Neuronal stem cell (in vitro differentiated cells): Measurements from ENCODE around the gene DLG2.
A peak's percentile ranks its signal among the peaks of the same experiment; 100 is the strongest.

Experiments
- DNase-seq: peaks from one replicate; pipeline ENCODE4 v3.0.0-alpha.2; 2013; ENCODE audit warnings: low spot score
- H2AFZ ChIP-seq: one replicate; pipeline ENCODE4 v1.6.1; 2013; ENCODE audit warnings: mild to moderate bottlenecking, low read length, inconsistent platforms
- H2AK5ac ChIP-seq: 2 replicates; pipeline ENCODE4 v1.6.1; 2013; ENCODE audit warnings: low read depth, mild to moderate bottlenecking, inconsistent platforms, low read length, moderate library complexity, mixed read lengths
- H2BK120ac ChIP-seq: 2 replicates; pipeline ENCODE4 v1.6.1; 2013; ENCODE audit warnings: low read depth, mild to moderate bottlenecking, inconsistent platforms, low read length, moderate library complexity, mixed read lengths
- H2BK12ac ChIP-seq: one replicate; pipeline ENCODE4 v1.6.1; 2013; ENCODE audit warnings: low read length, inconsistent platforms
- H2BK15ac ChIP-seq: 2 replicates; pipeline ENCODE4 v1.6.1; 2013; ENCODE audit warnings: mild to moderate bottlenecking, low read length, inconsistent platforms, mixed read lengths
- H2BK5ac ChIP-seq: one replicate; pipeline ENCODE4 v1.6.1; 2013; ENCODE audit warnings: inconsistent platforms, mild to moderate bottlenecking, low read length, moderate library complexity
- H3K14ac ChIP-seq: one replicate; pipeline ENCODE4 v1.6.1; 2013; ENCODE audit warnings: low read length, inconsistent platforms
- H3K18ac ChIP-seq: 2 replicates; pipeline ENCODE4 v1.6.1; 2013; ENCODE audit warnings: low read length, inconsistent platforms
- H3K23ac ChIP-seq: 2 replicates; pipeline ENCODE4 v1.6.1; 2013; ENCODE audit warnings: low read depth, mild to moderate bottlenecking, mixed read lengths, low read length, inconsistent platforms; ENCODE audit not compliant: poor library complexity
- H3K27ac ChIP-seq: replicated peaks from 3 replicates; pipeline ENCODE4 v1.5.1; 2013; ENCODE audit warnings: low read length, inconsistent platforms
- H3K27me3 ChIP-seq, 3 experiments: 2 replicates each; pipeline ENCODE4 v1.6.1; 2013; ENCODE audit warnings: low read length in 3 of 3, mild to moderate bottlenecking in 2 of 3, inconsistent platforms in 1 of 3, low read depth in 1 of 3, mixed read lengths in 1 of 3, moderate library complexity in 1 of 3; ENCODE audit not compliant: control insufficient read depth in 3 of 3, insufficient read depth in 3 of 3
- H3K36me3 ChIP-seq, 2 donors: replicated peaks in 1 of 2; 2 replicates each; pipeline ENCODE4 v1.6.1; 2013; ENCODE audit warnings: low read length in 2 of 2; ENCODE audit not compliant: control insufficient read depth in 2 of 2, insufficient read depth in 2 of 2
- H3K4ac ChIP-seq: 2 replicates; pipeline ENCODE4 v1.6.1; 2013; ENCODE audit warnings: inconsistent platforms, mild to moderate bottlenecking, low read length, moderate library complexity
- H3K4me1 ChIP-seq, 2 donors: 1 replicate in 1 of 2; 2 replicates in 1 of 2; pipeline ENCODE4 v1.6.1; 2013; ENCODE audit warnings: low read length in 2 of 2, low read depth in 1 of 2; ENCODE audit not compliant: control insufficient read depth in 2 of 2, insufficient read depth in 1 of 2
- H3K4me2 ChIP-seq: one replicate; pipeline ENCODE4 v1.6.1; 2013; ENCODE audit warnings: mild to moderate bottlenecking, low read length, inconsistent platforms; ENCODE audit not compliant: insufficient read depth, poor library complexity, severe bottlenecking
- H3K4me3 ChIP-seq, 2 donors: 2 replicates each; pipeline ENCODE4 v1.5.1; 2013; ENCODE audit warnings: low read length in 2 of 2, mild to moderate bottlenecking in 2 of 2, inconsistent platforms in 1 of 2, moderate library complexity in 1 of 2
- H3K79me1 ChIP-seq: one replicate; pipeline ENCODE4 v1.6.1; 2013; ENCODE audit warnings: low read depth, mild to moderate bottlenecking, inconsistent platforms, low read length, moderate library complexity
- H3K9ac ChIP-seq: one replicate; pipeline ENCODE4 v1.6.1; 2013; ENCODE audit warnings: mild to moderate bottlenecking, low read depth, low read length, inconsistent platforms; ENCODE audit not compliant: poor library complexity
- H3K9me3 ChIP-seq, 2 donors: replicated peaks in 1 of 2; 2 replicates each; pipeline versions ENCODE3 to v1.6.1; 2013; ENCODE audit warnings: low read length in 2 of 2, mild to moderate bottlenecking in 2 of 2, inconsistent platforms in 1 of 2, low read depth in 1 of 2, mixed read lengths in 1 of 2, moderate library complexity in 1 of 2; ENCODE audit not compliant: control insufficient read depth in 2 of 2, insufficient read depth in 1 of 2
- H4K8ac ChIP-seq: one replicate; pipeline ENCODE4 v1.6.1; 2013; ENCODE audit warnings: low read depth, mild to moderate bottlenecking, inconsistent platforms, low read length, moderate library complexity
- H4K91ac ChIP-seq: one replicate; pipeline ENCODE4 v1.6.1; 2013; ENCODE audit warnings: low read length, low read depth, mild to moderate bottlenecking, inconsistent platforms; ENCODE audit not compliant: poor library complexity
- WGBS, 2 donors: extraction: QIAGEN DNeasy Blood & Tissue Kit; methylation state at CpG; one replicate each; pipeline ENCODE4 v1.1.7; 2013; ENCODE audit warnings: missing lambda C conversion rate in 2 of 2, mixed read lengths in 1 of 2; ENCODE audit not compliant: insufficient read length in 2 of 2, insufficient replicate concordance in 1 of 2; ENCODE audit errors: extremely low coverage in 2 of 2; 5-methylcytosine and 5-hydroxymethylcytosine counted together

DLG2 gene

GRCh38 chr11:85589373-85589772 is 37.8 kb downstream of the DLG2 start:
- Histone ChIP-seq H4K8ac (no peak overlapping the region), H3K36me3 (no peaks in the 10 kb centered on the region), H3K9ac (no peak overlapping the region), H2BK12ac (no peak overlapping the region), H2AFZ (no peak overlapping the region), H3K27me3 (no peaks in the 10 kb centered on the region), H4K91ac (no peak overlapping the region), H3K23ac (peak overlapping the region; percentile 29), H2BK15ac (no peak overlapping the region), H3K9me3 (peaks cover 0 to 3% of the 10 kb centered on the region in 2 donors), H2AK5ac (no peak overlapping the region), H3K4ac (no peak overlapping the region), H3K27ac (no peak overlapping the region), H3K18ac (no peak overlapping the region), H3K79me1 (no peaks in the 10 kb centered on the region), H2BK120ac (no peak overlapping the region), H3K4me2 (no peak overlapping the region), H3K4me1 (peaks cover 0 to 6% of the 10 kb centered on the region in 2 donors), H2BK5ac (peak overlapping the region; percentile 2), H3K4me3 (no peak overlapping the region), H3K14ac (no peak overlapping the region)
- peak; percentile 4 for DNase-seq
- no CpG with 5 or more reads among the region's 3 CpGs for WGBS, 2 donors

- Histone ChIP-seq H2AK5ac (no peak overlapping the region), H3K14ac (no peak overlapping the region), H2BK15ac (no peak overlapping the region), H3K79me1 (no peaks in the 10 kb centered on the region), H3K9me3 (no peaks in the 10 kb centered on the region), H3K36me3 (no peaks in the 10 kb centered on the region), H3K4me2 (no peak overlapping the region), H3K4ac (no peak overlapping the region), H3K27me3 (no peaks in the 10 kb centered on the region), H2AFZ (no peak overlapping the region), H2BK12ac (no peak overlapping the region), H2BK120ac (no peak overlapping the region), H4K8ac (no peak overlapping the region), H3K23ac (no peak overlapping the region), H4K91ac (no peak overlapping the region), H3K18ac (no peak overlapping the region), H3K27ac (no peak overlapping the region), H3K4me1 (no peaks in the 10 kb centered on the region), H3K9ac (no peak overlapping the region), H3K4me3 (no peak overlapping the region), H2BK5ac (no peak overlapping the region)
- WGBS, 2 donors: no CpG with 5 or more reads among the region's 2 CpGs
- no peak for DNase-seq
Measured at GRCh38 chr11:85582111-85582510, 45.0 kb downstream of the DLG2 start.

- Histone ChIP-seq H3K9ac (no peak overlapping the region), H4K8ac (no peak overlapping the region), H3K4me3 (no peak overlapping the region), H3K36me3 (no peaks in the 10 kb centered on the region), H3K18ac (no peak overlapping the region), H3K23ac (no peak overlapping the region), H2AK5ac (no peak overlapping the region), H2BK15ac (no peak overlapping the region), H2BK5ac (no peak overlapping the region), H3K27ac (no peak overlapping the region), H3K27me3 (no peaks in the 10 kb centered on the region), H2AFZ (no peak overlapping the region), H3K4ac (no peak overlapping the region), H3K9me3 (no peaks in the 10 kb centered on the region), H3K79me1 (no peaks in the 10 kb centered on the region), H2BK12ac (no peak overlapping the region), H3K4me1 (no peaks in the 10 kb centered on the region), H4K91ac (no peak overlapping the region), H3K14ac (no peak overlapping the region), H2BK120ac (no peak overlapping the region), H3K4me2 (no peak overlapping the region)
- whole genome bisulfite sequencing, 2 donors: no CpG with 5 or more reads among the region's 1 CpG
- DNase-seq: no peak
Measured at GRCh38 chr11:85575388-85575787, 51.8 kb downstream of the DLG2 start.

GRCh38 chr11:85572056-85572455 is 55.1 kb downstream of the DLG2 start:
- H3K9ac ChIP-seq: no peak overlapping the region
- no peak overlapping the region for H3K27ac ChIP-seq
- no peak overlapping the region for H3K14ac ChIP-seq
- no CpG with 5 or more reads among the region's 2 CpGs for WGBS, 2 donors
- no peaks in the 10 kb centered on the region for H3K9me3 ChIP-seq
- H2AK5ac ChIP-seq: no peak overlapping the region
- no peak overlapping the region for H3K4ac ChIP-seq
- H3K27me3 ChIP-seq: no peaks in the 10 kb centered on the region
- no peak for DNase-seq
- no peak overlapping the region for H4K8ac ChIP-seq
- H3K23ac ChIP-seq: no peak overlapping the region
- no peak overlapping the region for H3K4me2 ChIP-seq
- no peaks in the 10 kb centered on the region for H3K79me1 ChIP-seq
- no peaks in the 10 kb centered on the region for H3K36me3 ChIP-seq
- H2AFZ ChIP-seq: no peak overlapping the region
- H3K4me3 ChIP-seq: no peak overlapping the region
- no peak overlapping the region for H4K91ac ChIP-seq
- H3K4me1 ChIP-seq: no peaks in the 10 kb centered on the region
- no peak overlapping the region for H2BK5ac ChIP-seq
- no peak overlapping the region for H3K18ac ChIP-seq
- H2BK120ac ChIP-seq: no peak overlapping the region
- H2BK15ac ChIP-seq: no peak overlapping the region
- no peak overlapping the region for H2BK12ac ChIP-seq
